ENCODE data around the gene AUP1.
A peak's percentile ranks its signal among the peaks of the same experiment; 100 is the strongest.

Gene AUP1

DNA sequence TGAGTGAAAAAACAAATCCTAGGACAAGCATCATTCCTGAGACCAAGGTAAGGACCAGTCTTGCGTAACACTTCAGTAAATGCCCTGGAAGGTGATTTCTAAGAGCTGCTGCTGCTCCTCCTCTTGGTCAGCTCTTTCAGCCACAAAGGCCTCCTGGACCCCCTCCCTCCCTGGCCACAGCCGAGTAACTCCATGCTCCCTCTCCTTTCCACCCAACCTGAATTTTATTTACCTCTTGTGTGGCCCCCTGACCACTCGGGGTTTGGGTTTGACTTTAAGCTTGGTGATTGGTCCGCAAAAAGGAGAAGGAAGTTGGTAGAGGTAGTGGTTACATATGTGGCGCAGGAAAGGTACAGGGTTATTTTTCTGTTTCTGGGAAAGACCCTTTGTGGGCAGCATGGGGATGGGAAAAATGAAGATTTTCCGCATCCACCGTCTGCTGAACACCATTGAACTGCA lies 9.4 kb upstream of the AUP1 start:
- Histone ChIP-seq H2AFZ (ENCODE audit: low read depth, low read length) (no peak overlapping the region), H3K4me1 (ENCODE audit: insufficient read depth, low read length) (no peaks in the 10 kb centered on the region), H3K27me3 (ENCODE audit: insufficient read depth, low read length) (no peaks in the 10 kb centered on the region), H3K4me3 (ENCODE audit: low read length) (no peak overlapping the region), H3K36me3 (ENCODE audit: insufficient read depth, low read length) (peaks cover 4% of the 10 kb centered on the region), H3K9me3 (ENCODE audit: low read length) (no peaks in the 10 kb centered on the region)

DNA sequence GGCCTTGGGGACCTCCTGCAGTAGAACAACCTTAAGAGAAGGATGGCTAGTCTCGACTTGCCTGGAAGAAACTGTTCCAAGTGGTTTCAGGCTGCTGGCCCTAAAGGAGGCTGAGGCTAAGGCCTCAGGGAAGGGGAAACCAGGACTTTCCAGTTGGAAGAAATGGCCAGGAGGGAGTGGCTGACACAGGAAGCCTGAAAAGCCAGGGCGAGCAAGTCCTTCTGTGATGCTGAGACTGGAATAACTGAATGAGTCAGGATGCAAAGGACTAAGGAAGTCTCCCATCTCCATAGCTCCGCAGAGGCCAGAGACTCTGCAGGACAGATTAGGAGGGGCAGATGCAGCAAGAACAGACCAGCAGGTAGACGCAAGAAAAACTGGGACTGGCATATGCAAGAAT lies 7.6 kb upstream of the AUP1 start:
- Histone ChIP-seq H2AFZ (ENCODE audit: low read depth, low read length) (no peak overlapping the region), H3K27me3 (ENCODE audit: insufficient read depth, low read length) (no peaks in the 10 kb centered on the region), H3K4me3 (ENCODE audit: low read length) (no peak overlapping the region), H3K4me1 (ENCODE audit: insufficient read depth, low read length) (peaks cover 2% of the 10 kb centered on the region), H3K9me3 (ENCODE audit: low read length) (no peaks in the 10 kb centered on the region), H3K36me3 (ENCODE audit: insufficient read depth, low read length) (peaks cover 15% of the 10 kb centered on the region)

DNA sequence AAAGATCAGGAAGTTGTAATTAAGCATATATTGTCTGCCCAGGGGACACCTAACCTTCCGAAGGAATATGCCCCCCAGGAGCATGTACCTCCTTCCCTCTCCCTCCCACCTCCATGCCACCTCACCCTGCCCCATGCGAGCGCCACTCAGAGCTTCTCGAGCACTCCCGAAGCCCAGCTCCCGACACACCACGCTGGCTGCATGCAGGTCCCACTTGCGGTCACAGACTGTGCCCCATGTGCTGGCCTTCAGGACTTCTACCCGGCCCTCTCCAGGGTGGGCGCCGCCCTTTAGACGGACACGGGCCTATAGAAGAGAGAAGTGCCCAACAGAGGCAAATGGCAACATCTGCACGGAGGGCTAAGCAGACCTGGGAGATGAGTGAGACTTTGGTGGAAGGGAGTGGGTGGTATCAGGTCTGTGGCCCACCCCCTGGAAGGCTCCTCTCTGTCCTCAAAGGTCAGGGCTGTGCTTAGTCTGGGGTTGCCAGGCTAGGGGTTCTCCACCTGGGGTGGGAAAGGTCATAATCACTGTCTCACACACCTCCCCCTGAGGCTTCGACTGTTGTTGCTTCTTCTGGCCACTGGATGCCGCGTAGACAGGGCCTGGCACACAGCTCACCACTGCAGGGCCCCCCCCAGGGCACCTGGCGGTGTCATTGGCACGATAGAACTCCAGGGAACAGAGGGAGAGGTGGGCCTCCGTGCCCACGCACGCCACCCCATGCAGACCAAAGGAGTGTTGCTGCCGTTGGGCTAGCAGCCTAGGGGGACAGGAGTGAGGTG lies 6.9 kb upstream of the AUP1 start:
- Histone ChIP-seq H3K4me1 (ENCODE audit: insufficient read depth, low read length) (peaks cover 5% of the 10 kb centered on the region), H3K9me3 (ENCODE audit: low read length) (no peaks in the 10 kb centered on the region), H3K27me3 (ENCODE audit: insufficient read depth, low read length) (no peaks in the 10 kb centered on the region), H3K4me3 (ENCODE audit: low read length) (no peak overlapping the region), H2AFZ (ENCODE audit: low read depth, low read length) (no peak overlapping the region), H3K36me3 (ENCODE audit: insufficient read depth, low read length) (peaks cover 22% of the 10 kb centered on the region)

DNA sequence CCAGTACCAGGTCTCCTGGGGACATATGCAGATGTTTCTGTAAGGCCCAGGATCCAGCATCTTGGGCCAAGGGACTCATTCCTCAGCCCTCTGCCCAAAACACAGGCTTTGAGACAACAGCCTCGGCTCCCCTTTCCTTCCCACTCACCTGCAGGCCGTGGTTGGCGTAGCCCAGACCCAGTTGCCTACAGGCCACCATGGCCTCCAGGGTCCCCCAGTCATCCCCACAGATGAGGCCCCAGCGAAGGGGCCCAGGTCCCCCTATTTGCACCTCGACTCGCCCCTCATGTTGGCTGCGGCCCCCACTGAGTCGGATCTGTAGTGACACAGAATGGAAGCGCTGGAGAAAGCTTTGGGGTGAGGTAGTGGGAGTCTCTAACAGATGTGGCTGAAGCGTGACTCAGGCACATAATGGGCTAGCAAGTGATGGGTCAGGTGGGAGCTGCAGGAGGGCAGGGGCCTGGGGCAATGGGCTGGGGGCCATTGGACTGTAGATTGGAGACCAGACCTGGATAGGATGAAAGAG lies 6.0 kb upstream of the AUP1 start:
- Histone ChIP-seq H3K9me3 (ENCODE audit: low read length) (no peaks in the 10 kb centered on the region), H3K4me1 (ENCODE audit: insufficient read depth, low read length) (peaks cover 14% of the 10 kb centered on the region), H3K27me3 (ENCODE audit: insufficient read depth, low read length) (no peaks in the 10 kb centered on the region), H3K4me3 (ENCODE audit: low read length) (no peak overlapping the region), H3K36me3 (ENCODE audit: insufficient read depth, low read length) (peaks cover 22% of the 10 kb centered on the region), H2AFZ (ENCODE audit: low read depth, low read length) (no peak overlapping the region)

DNA sequence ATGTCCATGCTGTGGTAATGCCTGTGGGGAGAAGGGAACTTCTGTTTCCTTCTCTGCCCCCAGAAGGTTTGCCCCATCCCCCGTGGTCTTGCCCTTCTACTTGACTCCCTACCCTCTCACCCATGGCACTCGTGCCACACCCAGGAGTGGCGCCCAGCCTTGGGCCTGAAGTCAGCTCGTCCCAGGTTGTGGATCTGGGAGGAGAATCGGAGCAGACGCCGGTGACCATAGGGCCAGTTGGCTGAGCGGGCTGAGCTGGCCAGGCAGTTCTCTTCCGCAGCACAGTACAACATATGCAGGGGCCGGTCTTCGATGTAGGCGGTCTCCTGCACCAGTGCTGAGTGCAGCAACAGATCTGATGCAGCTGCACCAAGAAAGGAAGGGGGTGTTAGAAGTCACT lies 4.9 kb upstream of the AUP1 start:
- H3K27me3 ChIP-seq (ENCODE audit: insufficient read depth, low read length) = no peaks in the 10 kb centered on the region
- H3K4me1 ChIP-seq (ENCODE audit: insufficient read depth, low read length) = peaks cover 15% of the 10 kb centered on the region
- H2AFZ ChIP-seq (ENCODE audit: low read depth, low read length) = no peak overlapping the region
- no peak overlapping the region for H3K4me3 ChIP-seq (ENCODE audit: low read length)
- peaks cover 22% of the 10 kb centered on the region for H3K36me3 ChIP-seq (ENCODE audit: insufficient read depth, low read length)
- H3K9me3 ChIP-seq (ENCODE audit: low read length) = no peaks in the 10 kb centered on the region

- Histone ChIP-seq H2AFZ (ENCODE audit: low read depth, low read length) (no peak overlapping the region), H3K4me3 (ENCODE audit: low read length) (no peak overlapping the region), H3K36me3 (ENCODE audit: insufficient read depth, low read length) (peaks cover 22% of the 10 kb centered on the region)
These were observed 4.0 kb upstream of the AUP1 start for GRCh38 chr2:74533464-74533863.

GRCh38 chr2:74532222-74532621 lies 2.7 kb upstream of the AUP1 start:
- Histone ChIP-seq H3K36me3 (ENCODE audit: insufficient read depth, low read length) (peaks cover 32% of the 10 kb centered on the region), H3K4me1 (ENCODE audit: insufficient read depth, low read length) (peaks cover 27% of the 10 kb centered on the region), H3K9me3 (ENCODE audit: low read length) (no peaks in the 10 kb centered on the region), H3K27me3 (ENCODE audit: insufficient read depth, low read length) (no peaks in the 10 kb centered on the region), H2AFZ (ENCODE audit: low read depth, low read length) (no peak overlapping the region), H3K4me3 (ENCODE audit: low read length) (no peak overlapping the region)

More at GRCh38 chr2:74533464-74533863, 4.0 kb upstream of the AUP1 start:
- Histone ChIP-seq H3K4me1 (ENCODE audit: insufficient read depth, low read length) (peaks cover 23% of the 10 kb centered on the region), H3K9me3 (ENCODE audit: low read length) (no peaks in the 10 kb centered on the region), H3K27me3 (ENCODE audit: insufficient read depth, low read length) (no peaks in the 10 kb centered on the region)

DNA sequence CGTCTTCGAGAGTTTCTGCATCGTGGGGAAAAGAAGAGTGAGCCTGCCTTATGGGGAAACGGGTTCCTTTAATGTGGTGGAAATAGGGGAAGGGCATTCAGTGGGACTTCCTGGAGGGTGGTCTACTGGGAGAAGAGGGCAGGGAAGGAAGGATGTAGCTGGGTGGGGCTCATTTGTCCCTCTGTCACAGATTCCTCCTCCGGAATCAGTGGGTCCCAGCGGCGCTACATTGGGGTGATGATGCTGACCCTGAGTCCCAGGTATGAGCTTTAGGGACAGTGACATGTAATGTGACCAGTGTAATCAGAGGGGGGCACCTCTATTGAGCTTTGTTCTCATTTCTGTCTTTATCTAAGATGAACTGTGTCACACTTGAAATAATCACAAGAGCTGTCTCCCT lies 2.2 kb upstream of the AUP1 start:
- Histone ChIP-seq H2AFZ (ENCODE audit: low read depth, low read length) (no peak overlapping the region), H3K36me3 (ENCODE audit: insufficient read depth, low read length) (peaks cover 38% of the 10 kb centered on the region), H3K27me3 (ENCODE audit: insufficient read depth, low read length) (no peaks in the 10 kb centered on the region), H3K4me3 (ENCODE audit: low read length) (no peak overlapping the region), H3K9me3 (ENCODE audit: low read length) (no peaks in the 10 kb centered on the region), H3K4me1 (ENCODE audit: insufficient read depth, low read length) (peaks cover 27% of the 10 kb centered on the region)

GRCh38 chr2:74530239-74531187 lies 1.0 kb upstream of the AUP1 start:
- H3K27me3 ChIP-seq (ENCODE audit: insufficient read depth, low read length) = no peaks in the 10 kb centered on the region
- H2AFZ ChIP-seq (ENCODE audit: low read depth, low read length) = peak overlapping the region; percentile 62
- H3K4me1 ChIP-seq (ENCODE audit: insufficient read depth, low read length) = peaks cover 27% of the 10 kb centered on the region
- peaks cover 49% of the 10 kb centered on the region for H3K36me3 ChIP-seq (ENCODE audit: insufficient read depth, low read length)
- peak overlapping the region; percentile 82 for H3K4me3 ChIP-seq (ENCODE audit: low read length)
- H3K9me3 ChIP-seq (ENCODE audit: low read length) = no peaks in the 10 kb centered on the region

DNA sequence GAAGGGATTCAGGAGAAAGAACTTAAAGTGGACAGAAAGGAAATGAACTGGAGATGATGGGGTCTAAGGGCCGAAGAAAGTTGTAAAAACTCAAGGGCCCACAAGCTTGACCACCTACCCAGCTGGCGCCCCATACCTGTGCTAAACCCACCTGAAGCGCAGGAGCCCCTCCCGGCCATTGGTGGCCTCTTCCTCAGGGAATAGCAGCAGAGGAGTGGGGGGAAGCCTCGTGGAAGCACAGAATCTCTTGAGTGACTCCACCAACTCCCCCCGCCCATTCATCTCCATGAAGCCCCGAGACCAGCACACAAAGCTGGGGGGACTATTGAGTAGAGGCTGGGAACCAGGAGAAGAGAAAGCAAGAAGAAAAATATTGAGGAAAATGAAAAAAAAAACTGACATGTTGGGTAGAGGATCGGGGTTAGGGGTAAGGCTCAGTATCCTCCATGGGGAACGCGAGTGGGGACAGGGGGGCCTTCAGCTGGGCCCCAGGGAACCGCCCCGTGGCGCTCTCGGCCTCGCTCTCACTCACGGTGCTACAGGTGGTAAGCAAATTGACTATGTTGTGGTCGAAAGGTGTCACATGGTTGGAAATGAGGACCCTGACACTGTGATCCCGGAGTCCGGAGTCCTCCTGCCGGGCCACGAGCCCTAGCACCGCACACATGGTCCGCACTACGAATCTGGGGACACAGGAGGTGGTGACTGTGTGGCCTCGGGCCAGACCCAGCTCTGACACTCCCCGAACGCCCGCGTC lies 728 bp downstream of the AUP1 start:
- peak overlapping the region; percentile 82 for H3K4me3 ChIP-seq (ENCODE audit: low read length)
- H3K9me3 ChIP-seq (ENCODE audit: low read length) = no peaks in the 10 kb centered on the region
- H3K27me3 ChIP-seq (ENCODE audit: insufficient read depth, low read length) = no peaks in the 10 kb centered on the region
- peak overlapping the region; percentile 52 for H2AFZ ChIP-seq (ENCODE audit: low read depth, low read length)
- H3K36me3 ChIP-seq (ENCODE audit: insufficient read depth, low read length) = peaks cover 44% of the 10 kb centered on the region
- H3K4me1 ChIP-seq (ENCODE audit: insufficient read depth, low read length) = peaks cover 27% of the 10 kb centered on the region

- peaks cover 27% of the 10 kb centered on the region for H3K4me1 ChIP-seq (ENCODE audit: insufficient read depth, low read length)
- no peak overlapping the region for H3K4me3 ChIP-seq (ENCODE audit: low read length)
- H3K36me3 ChIP-seq (ENCODE audit: insufficient read depth, low read length) = peaks cover 38% of the 10 kb centered on the region
These were observed 1.8 kb downstream of the AUP1 start for GRCh38 chr2:74527741-74528140.

DNA sequence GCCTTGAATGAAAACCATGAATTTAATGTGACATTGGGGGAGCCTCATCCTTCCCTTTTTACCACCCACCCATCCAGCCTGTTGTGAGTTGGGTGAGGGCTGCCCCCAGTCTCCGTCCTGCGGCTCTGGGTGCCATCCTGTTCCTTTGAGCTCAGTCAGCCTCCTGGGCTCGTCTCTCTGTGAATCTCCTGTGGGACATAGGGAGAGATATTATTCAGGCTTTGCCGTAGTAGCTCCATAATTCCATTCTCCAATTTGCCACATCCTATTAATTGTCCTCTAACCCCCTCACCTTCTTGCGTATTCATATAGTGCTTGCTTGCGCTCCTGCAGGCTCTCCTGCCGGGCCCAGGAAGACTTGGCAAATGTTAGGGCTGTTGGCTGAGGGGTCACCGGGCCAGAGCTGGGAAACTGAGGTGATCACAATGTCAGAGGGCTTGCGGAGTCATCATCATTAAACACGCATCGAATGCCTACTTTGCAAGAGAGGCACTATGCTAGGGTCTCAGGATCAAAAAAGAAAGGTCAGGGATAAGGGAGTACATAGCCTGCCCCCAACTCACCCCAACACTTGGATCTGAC lies 2.8 kb downstream of the AUP1 start:
- H3K36me3 ChIP-seq (ENCODE audit: insufficient read depth, low read length) = peaks cover 30% of the 10 kb centered on the region
- no peak overlapping the region for H3K4me3 ChIP-seq (ENCODE audit: low read length)
- peaks cover 25% of the 10 kb centered on the region for H3K4me1 ChIP-seq (ENCODE audit: insufficient read depth, low read length)
- H3K9me3 ChIP-seq (ENCODE audit: low read length) = no peaks in the 10 kb centered on the region
- peaks cover 10% of the 10 kb centered on the region for H3K27me3 ChIP-seq (ENCODE audit: insufficient read depth, low read length)
- no peak overlapping the region for H2AFZ ChIP-seq (ENCODE audit: low read depth, low read length)

More at GRCh38 chr2:74527741-74528140, 1.8 kb downstream of the AUP1 start:
- Histone ChIP-seq H3K9me3 (ENCODE audit: low read length) (no peaks in the 10 kb centered on the region), H2AFZ (ENCODE audit: low read depth, low read length) (no peak overlapping the region), H3K27me3 (ENCODE audit: insufficient read depth, low read length) (no peaks in the 10 kb centered on the region)

Measured in neuron (in vitro differentiated cells).